Smooth muscle cell (in vitro differentiated cells): ENCODE measurements around the gene FLT1. TPM values are rescaled to one million over a fixed set of nuclear protein-coding genes. Genes with fewer than 3 reads are reported as not detected.

Experiments
- polyA plus RNA-seq: library from polyadenylated mRNA; unstranded; fragments of >200 nt; fragmentation: Nextera tagmentation; extraction: Ambion mirVana; gene quantifications from 2 replicates; pipeline ENCODE4 v1.2.1, GENCODE V29; 2016
- total RNA-seq: library from RNA; depleted of rRNA; stranded (reverse); fragments of >200 nt; gene quantifications from 2 replicates; pipeline ENCODE4 v1.2.3, GENCODE V29; 2014

Gene FLT1
- total and polyA plus RNA-seq, 2 experiments from 2014 or later, result 495 to 738 TPM

Other genes starting within 250 kb of the FLT1 start
- gene POMP, start 164.0 kb upstream of the FLT1 start, total RNA-seq, result 128 and 134 TPM in 2 replicates
- 245 and 265 TPM in 2 replicates for gene POMP, start 164.0 kb upstream of the FLT1 start, polyA plus RNA-seq
- gene SLC46A3, start 223.8 kb upstream of the FLT1 start, total RNA-seq, result 19.1 and 20.2 TPM in 2 replicates
- 8.8 and 11.2 TPM in 2 replicates for gene SLC46A3, start 223.8 kb upstream of the FLT1 start, polyA plus RNA-seq